Transverse colon (tissue), 4 donors: ENCODE results near the gene GLI3. TPM values are rescaled to one million over a fixed set of nuclear protein-coding genes. Genes with fewer than 3 reads are reported as not detected.
A peak's percentile ranks its signal among the peaks of the same experiment; 100 is the strongest.

Experiments used
- DNase-seq: peaks from one replicate; pipeline ENCODE4 v3.0.0-alpha.2; 2019
- H3K27ac ChIP-seq, 4 donors: fragments of 200-600 bp; sonication (generic); 2 replicates each; pipeline ENCODE4 v1.5.1; 2016 to 2018; ENCODE audit warnings: inconsistent platforms in 4 of 4
- H3K27me3 ChIP-seq: fragments of 200-600 bp; sonication (generic); 2 replicates; pipeline ENCODE4 v1.5.1; 2017; ENCODE audit warnings: inconsistent platforms
- H3K36me3 ChIP-seq, 4 donors: fragments of 200-600 bp; sonication (generic); 2 replicates each; pipeline ENCODE4 v1.5.1; 2017 to 2019; ENCODE audit warnings: inconsistent platforms in 4 of 4
- H3K4me1 ChIP-seq, 4 donors: fragments of 200-600 bp; sonication (generic); 2 replicates each; pipeline ENCODE4 v1.5.1; 2017 to 2020; ENCODE audit warnings: inconsistent platforms in 4 of 4
- H3K4me3 ChIP-seq, 4 donors: fragments of 200-600 bp; sonication (generic); 1 replicate in 1 of 4; 2 replicates in 3 of 4; pipeline versions ENCODE4 v1.5.1 to v1.6.1; 2017 to 2019; ENCODE audit warnings: inconsistent platforms in 4 of 4
- H3K9me3 ChIP-seq, 2 donors: fragments of 200-600 bp; sonication (generic); 2 replicates each; pipeline ENCODE4 v1.5.1; 2017 to 2019; ENCODE audit warnings: inconsistent platforms in 2 of 2
- CTCF ChIP-seq, 5 experiments: fragments of 200-600 bp in 3 of 5; fragments of 450-650 bp in 2 of 5; sonication (generic) in 3 of 5; IDR thresholded peaks; 1 replicate in 2 of 5; 2 replicates in 3 of 5; pipeline ENCODE4 v1.5.1; 2016 to 2017; ENCODE audit warnings: antibody characterized with exemption in 5 of 5, inconsistent platforms in 3 of 5, mild to moderate bottlenecking in 2 of 5, moderate library complexity in 1 of 5
- EP300 ChIP-seq: sonication (generic); formaldehyde crosslinking; IDR thresholded peaks from one replicate; pipeline ENCODE4 v1.6.1; 2017; ENCODE audit warnings: antibody characterized with exemption, low read depth
- POLR2A ChIP-seq: fragments of 450-650 bp; IDR thresholded peaks from one replicate; pipeline ENCODE4 v1.6.1; 2016; ENCODE audit warnings: antibody characterized with exemption, mild to moderate bottlenecking, moderate library complexity
- POLR2AphosphoS5 ChIP-seq, 3 donors: sonication (generic); formaldehyde crosslinking; IDR thresholded peaks; one replicate each; pipeline ENCODE4 v1.6.1; 2016; ENCODE audit warnings: antibody characterized with exemption in 3 of 3
- WGBS, 2 donors: methylation state at CpG; one replicate each; pipeline ENCODE4 v1.1.5; 2018; ENCODE audit warnings: low coverage in 1 of 2; 5-methylcytosine and 5-hydroxymethylcytosine counted together
- in situ Hi-C, 4 donors: fragments of 200-750 bp; cut with MboI; loops; one replicate each; pipeline versions ENCODE4 v1.15.0 to v1.15.1; 2017; ENCODE audit warnings: low sequenced_read_pairs in 3 of 4, low pct_ligation_motif_present in 1 of 4, low pct_unique_long_range_greater_than_20kb in 1 of 4
- intact Hi-C: fragments of 100-400 bp; cut with DNase I; formaldehyde crosslinking; loops from one replicate; pipeline ENCODE4 v1.15.1; 2023; ENCODE audit warnings: low total_unique reads
- total RNA-seq, 4 donors: library from RNA; depleted of rRNA; stranded (reverse); fragments of >200 nt; gene quantifications; one replicate each; pipeline ENCODE4 v1.1.0, GENCODE V29; 2016

Gene GLI3
- total RNA-seq, 4 donors from 2014 or later, result 3.7 to 41.1 (median 5.3) TPM

GRCh38 chr7:42233695-42234331 lies 3.2 kb downstream of the GLI3 start:
- H3K4me1 ChIP-seq, result peaks cover 9 to 29% (median 13%) of the 10 kb centered on the region in 4 donors
- in situ Hi-C loops, result loop anchor here in 1 of 4 donors (25.0 kb wide), 3 partner anchors 247 to 603 kb away; no protein-coding TSS in a partner anchor
- intact Hi-C loops, result loop anchor here (10.0 kb wide), 1 partner anchor 259 kb away; no protein-coding TSS in a partner anchor
- DNase-seq, result no peak
- H3K4me3 ChIP-seq, result no peak overlapping the region
- TF ChIP-seq EP300 (no peak), CTCF (IDR thresholded peaks at IDR 0.05) (no peak), POLR2AphosphoS5 (IDR thresholded peaks at IDR 0.05) (no peak), POLR2A (no peak)
- H3K36me3 ChIP-seq, result no peaks in the 10 kb centered on the region
- peaks cover 59% of the 10 kb centered on the region for H3K27me3 ChIP-seq
- WGBS, 2 donors, result 22 to 49% methylated on average over 3 of the region's 3 CpGs
- no peaks in the 10 kb centered on the region for H3K9me3 ChIP-seq
- H3K27ac ChIP-seq, result peak overlapping the region in 3 of 4 donors; percentile 42 to 90 (median 81)

GRCh38 chr7:42233171-42233570 lies 3.8 kb downstream of the GLI3 start:
- no peaks in the 10 kb centered on the region for H3K9me3 ChIP-seq
- TF ChIP-seq EP300, result no peak
- no peak for TF ChIP-seq POLR2AphosphoS5 (IDR thresholded peaks at IDR 0.05)
- no peak for TF ChIP-seq POLR2A
- no peak for TF ChIP-seq CTCF (IDR thresholded peaks at IDR 0.05)
- intact Hi-C loops (loop anchor here (10.0 kb wide), 1 partner anchor 258 kb away; no protein-coding TSS in a partner anchor), in situ Hi-C loops (loop anchor here in 1 of 4 donors (25.0 kb wide), 3 partner anchors 246 to 604 kb away; no protein-coding TSS in a partner anchor)
- no peaks in the 10 kb centered on the region for H3K36me3 ChIP-seq
- peak overlapping the region; percentile 20 to 81 (median 35) for H3K27ac ChIP-seq
- peaks cover 59% of the 10 kb centered on the region for H3K27me3 ChIP-seq
- DNase-seq, result no peak
- H3K4me1 ChIP-seq, result peaks cover 4 to 30% (median 9%) of the 10 kb centered on the region in 4 donors
- 45 to 58% methylated on average over 2 of the region's 2 CpGs for WGBS, 2 donors
- no peak overlapping the region for H3K4me3 ChIP-seq

DNA sequence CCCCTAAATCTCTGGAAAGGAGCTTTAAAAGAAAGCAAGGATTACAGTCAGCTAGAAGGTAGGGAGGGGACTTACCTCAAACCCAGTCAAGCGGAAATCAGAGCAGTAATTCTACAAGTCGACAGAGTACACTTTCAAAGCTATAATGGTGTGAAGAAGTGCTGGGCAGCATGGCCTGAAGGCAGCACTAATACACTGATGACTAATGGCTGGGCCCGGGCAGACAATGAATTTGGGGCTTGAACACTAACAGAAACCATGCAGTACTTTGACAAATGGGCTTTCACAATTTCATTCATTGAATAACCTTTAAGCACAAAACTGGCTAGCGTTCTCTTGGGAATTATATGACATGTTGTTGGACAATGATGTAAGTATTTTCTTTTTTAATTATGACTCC lies 4.7 kb downstream of the GLI3 start:
- 65 to 70% methylated on average over 2 to 4 of the region's 4 CpGs for WGBS, 2 donors
- Histone ChIP-seq H3K27ac (peak overlapping the region; percentile 27 to 81 (median 35)), H3K27me3 (peaks cover 63% of the 10 kb centered on the region), H3K4me1 (peaks cover 4 to 31% (median 12%) of the 10 kb centered on the region in 4 donors), H3K9me3 (no peaks in the 10 kb centered on the region), H3K4me3 (no peak overlapping the region), H3K36me3 (no peaks in the 10 kb centered on the region)
- intact Hi-C loops (loop anchor here (10.0 kb wide), 1 partner anchor 257 kb away; no protein-coding TSS in a partner anchor), in situ Hi-C loops (loop anchor here in 1 of 4 donors (25.0 kb wide), 3 partner anchors 245 to 605 kb away; no protein-coding TSS in a partner anchor)
- DNase-seq, result no peak
- TF ChIP-seq EP300 (no peak), POLR2AphosphoS5 (IDR thresholded peaks at IDR 0.05) (peak in 2 of 3 donors; percentile 47 to 65)

DNA sequence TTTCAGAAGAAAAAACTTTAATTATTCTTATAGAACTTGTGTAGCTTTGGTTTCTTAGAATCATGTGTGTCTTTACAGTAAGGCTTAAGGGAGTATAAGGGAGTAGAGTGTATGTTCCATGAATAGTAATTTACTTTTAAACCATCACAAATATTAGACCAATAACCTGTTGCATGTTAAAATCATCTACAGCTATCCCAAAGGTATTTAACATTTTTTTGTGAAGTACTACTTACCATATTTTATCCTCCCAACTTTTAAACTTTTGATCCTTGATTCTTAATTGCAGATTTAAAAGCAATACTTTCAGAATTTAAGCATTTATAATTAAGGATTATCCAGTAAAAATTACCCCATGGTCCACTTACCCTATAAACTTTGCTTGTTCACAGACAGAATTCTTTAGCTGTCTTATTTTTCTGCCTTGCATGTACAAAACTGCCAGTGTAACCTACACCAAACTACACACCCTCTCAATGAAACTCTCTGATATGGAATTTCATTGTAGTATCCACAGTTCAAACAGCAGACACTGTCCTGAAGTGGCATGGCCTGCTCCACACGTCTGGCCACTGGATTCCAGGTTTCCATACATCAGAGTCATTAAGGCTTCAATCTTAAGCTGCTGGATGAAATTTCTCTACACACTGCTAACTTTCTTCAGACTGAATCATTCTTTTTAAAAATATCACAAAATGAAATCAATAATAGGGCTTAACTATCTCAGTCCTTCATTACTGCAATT lies 5.8 kb downstream of the GLI3 start:
- in situ Hi-C loops, result loop anchor here in 1 of 4 donors (25.0 kb wide), 3 partner anchors 244 to 606 kb away; no protein-coding TSS in a partner anchor
- no peaks in the 10 kb centered on the region for H3K36me3 ChIP-seq
- H3K9me3 ChIP-seq, result no peaks in the 10 kb centered on the region
- DNase-seq, result no peak
- peaks cover 4 to 34% (median 12%) of the 10 kb centered on the region in 4 donors for H3K4me1 ChIP-seq
- no peak overlapping the region for H3K4me3 ChIP-seq
- WGBS, 2 donors, result 66% methylated on average over 1 of the region's 1 CpG; no CpG with 5 or more reads in 1 of the 2 donors
- peaks cover 65% of the 10 kb centered on the region for H3K27me3 ChIP-seq
- intact Hi-C loops, result loop anchor here (10.0 kb wide), 1 partner anchor 256 kb away; no protein-coding TSS in a partner anchor
- TF ChIP-seq EP300 (no peak), CTCF (IDR thresholded peaks at IDR 0.05) (no peak), POLR2AphosphoS5 (IDR thresholded peaks at IDR 0.05) (no peak), POLR2A (no peak)
- no peak overlapping the region for H3K27ac ChIP-seq
